OCI-LY7 (cell line): ENCODE results near the gene DCLRE1B. TPM values are rescaled to one million over a fixed set of nuclear protein-coding genes. Genes with fewer than 3 reads are reported as not detected.

ENCODE experiments used
- total RNA-seq, 2 experiments: library from RNA; depleted of rRNA in 1 of 2; stranded (reverse); fragments of >200 nt in 1 of 2; shearing (Covaris generic) in 1 of 2; gene quantifications; 2 replicates each; pipeline ENCODE4 v1.2.3, GENCODE V29; 2014 to 2022

The DCLRE1B gene
- total RNA-seq, 2 experiments from 2014 or later, result 17.3 to 20.8 TPM

Other genes starting within 250 kb of the DCLRE1B start
- gene PHTF1, start 145.8 kb upstream of the DCLRE1B start, total RNA-seq (2014; rRNA removed; shearing (Covaris generic)), result 7.1 and 11.8 TPM in 2 replicates
- 17.1 and 18.8 TPM in 2 replicates for gene PHTF1, start 145.8 kb upstream of the DCLRE1B start, total RNA-seq (2022)
- gene RSBN1, start 92.8 kb upstream of the DCLRE1B start, total RNA-seq (2014; rRNA removed; shearing (Covaris generic)), result 10.8 and 12.5 TPM in 2 replicates
- gene RSBN1, start 92.8 kb upstream of the DCLRE1B start, total RNA-seq (2022), result 19.0 TPM in 2 replicates
- 27.5 and 29.4 TPM in 2 replicates for gene PTPN22, start 33.6 kb upstream of the DCLRE1B start, total RNA-seq (2014; rRNA removed; shearing (Covaris generic))
- 53.5 and 63.0 TPM in 2 replicates for gene PTPN22, start 33.6 kb upstream of the DCLRE1B start, total RNA-seq (2022)
- gene BCL2L15, start 17.7 kb upstream of the DCLRE1B start, total RNA-seq (2014; rRNA removed; shearing (Covaris generic)), result 0.46 and 0.82 TPM in 2 replicates
- 1.1 and 1.5 TPM in 2 replicates for gene BCL2L15, start 17.7 kb upstream of the DCLRE1B start, total RNA-seq (2022)
- 37.7 and 45.3 TPM in 2 replicates for gene AP4B1, start 527 bp upstream of the DCLRE1B start, total RNA-seq (2014; rRNA removed; shearing (Covaris generic))
- gene AP4B1, start 527 bp upstream of the DCLRE1B start, total RNA-seq (2022), result 40.5 and 42.5 TPM in 2 replicates
- 17.3 and 20.4 TPM in 2 replicates for gene HIPK1, start 24.0 kb downstream of the DCLRE1B start, total RNA-seq (2014; rRNA removed; shearing (Covaris generic))
- 50.2 and 52.6 TPM in 2 replicates for gene HIPK1, start 24.0 kb downstream of the DCLRE1B start, total RNA-seq (2022)
- 0.21 and 0.44 TPM in 2 replicates for gene OLFML3, start 74.1 kb downstream of the DCLRE1B start, total RNA-seq (2014; rRNA removed; shearing (Covaris generic))
- gene OLFML3, start 74.1 kb downstream of the DCLRE1B start, total RNA-seq (2022), result 0.34 and 0.35 TPM in 2 replicates
- not detected in 2 replicates for gene SYT6, start 248.5 kb downstream of the DCLRE1B start, total RNA-seq (2014; rRNA removed; shearing (Covaris generic))
- not detected in 2 replicates for gene SYT6, start 248.5 kb downstream of the DCLRE1B start, total RNA-seq (2022)